IPS-NIHi7 (cell line): ENCODE measurements around the gene BAMBI.
A peak's percentile ranks its signal among the peaks of the same experiment; 100 is the strongest.
"Not testable (repeated sequence)": the region's sequence is repeated elsewhere in the genome, so short reads cannot be mapped to it uniquely, and the experiment has no call there.

ENCODE experiments used
- DNase-seq: peaks from one replicate; pipeline ENCODE4 v3.0.0; 2012; ENCODE audit warnings: mixed read lengths; ENCODE audit errors: extremely low spot score

Gene BAMBI, protein sequence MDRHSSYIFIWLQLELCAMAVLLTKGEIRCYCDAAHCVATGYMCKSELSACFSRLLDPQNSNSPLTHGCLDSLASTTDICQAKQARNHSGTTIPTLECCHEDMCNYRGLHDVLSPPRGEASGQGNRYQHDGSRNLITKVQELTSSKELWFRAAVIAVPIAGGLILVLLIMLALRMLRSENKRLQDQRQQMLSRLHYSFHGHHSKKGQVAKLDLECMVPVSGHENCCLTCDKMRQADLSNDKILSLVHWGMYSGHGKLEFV

DNA sequence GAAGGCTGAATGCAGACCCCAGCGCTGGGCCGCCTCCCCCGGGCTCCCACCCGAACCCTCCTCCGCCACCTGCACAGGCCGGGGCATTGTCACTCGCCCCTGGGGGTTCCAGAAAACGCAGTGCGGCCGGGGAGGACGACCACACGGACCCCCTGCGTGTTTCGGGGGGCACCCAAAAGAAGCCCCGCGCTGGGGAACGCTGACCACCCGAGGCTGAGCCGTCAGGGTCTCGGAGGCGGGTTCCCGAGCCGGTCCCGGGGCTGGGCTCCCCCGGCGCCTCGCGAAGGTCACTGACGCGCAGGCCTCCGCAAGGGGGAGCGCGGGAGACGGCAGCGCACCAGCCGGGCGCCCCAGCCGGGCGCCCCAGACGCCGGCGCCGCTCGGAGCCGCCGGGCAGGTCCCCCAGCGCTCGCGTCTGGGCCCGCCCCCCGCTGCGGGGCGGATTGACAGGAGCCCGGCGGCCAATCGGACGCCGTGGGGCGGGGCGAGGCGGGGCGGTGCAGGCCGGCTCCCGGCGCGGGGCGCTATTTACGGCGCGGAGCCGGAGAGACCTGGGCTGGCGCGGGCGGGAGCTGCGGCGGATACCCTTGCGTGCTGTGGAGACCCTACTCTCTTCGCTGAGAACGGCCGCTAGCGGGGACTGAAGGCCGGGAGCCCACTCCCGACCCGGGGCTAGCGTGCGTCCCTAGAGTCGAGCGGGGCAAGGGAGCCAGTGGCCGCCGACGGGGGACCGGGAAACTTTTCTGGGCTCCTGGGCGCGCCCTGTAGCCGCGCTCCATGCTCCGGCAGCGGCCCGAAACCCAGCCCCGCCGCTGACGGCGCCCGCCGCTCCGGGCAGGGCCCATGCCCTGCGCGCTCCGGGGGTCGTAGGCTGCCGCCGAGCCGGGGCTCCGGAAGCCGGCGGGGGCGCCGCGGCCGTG, at the start of gene BAMBI:
Gene BAMBI, plus strand, starts transcription at position 554 of the 920 bp plus-strand sequence. CDS start 377 bp downstream, outside the sequence.
- DNase-seq = peak; percentile 83

DNA sequence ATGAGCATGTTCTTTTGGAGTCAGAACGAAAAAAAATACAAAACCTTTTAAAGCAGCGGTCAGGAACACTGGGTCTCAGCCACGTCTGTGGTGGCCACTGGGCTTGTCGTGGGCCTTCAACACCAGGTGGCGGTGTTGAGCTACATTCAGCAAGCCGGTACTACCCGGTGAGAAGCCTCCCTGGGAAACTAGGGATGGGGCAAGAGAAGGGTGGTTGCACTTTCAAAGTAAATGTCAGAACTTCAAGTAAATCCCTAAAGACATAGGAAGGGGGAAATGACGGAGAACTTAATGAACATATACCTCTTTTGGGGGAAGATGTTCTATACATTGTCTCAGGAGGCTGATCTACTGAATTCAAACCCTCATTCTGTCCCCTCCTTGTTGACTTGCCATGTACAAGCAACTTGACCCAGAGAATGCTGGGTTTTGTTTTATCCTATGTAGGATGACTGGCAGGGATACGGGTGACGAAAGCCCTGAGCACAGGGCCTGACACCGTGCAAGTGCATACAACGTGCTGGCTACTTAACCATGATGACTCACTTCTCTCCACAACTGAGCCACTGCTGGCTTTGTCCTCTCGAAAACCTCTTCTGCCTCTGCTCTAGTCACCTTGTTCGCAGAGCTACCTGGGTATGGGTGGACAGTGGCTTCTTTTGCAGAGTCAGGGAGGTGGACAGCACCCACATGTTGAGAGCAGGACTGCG, 49.0 kb upstream of the BAMBI start:
- peak; percentile 90 for DNase-seq

DNA sequence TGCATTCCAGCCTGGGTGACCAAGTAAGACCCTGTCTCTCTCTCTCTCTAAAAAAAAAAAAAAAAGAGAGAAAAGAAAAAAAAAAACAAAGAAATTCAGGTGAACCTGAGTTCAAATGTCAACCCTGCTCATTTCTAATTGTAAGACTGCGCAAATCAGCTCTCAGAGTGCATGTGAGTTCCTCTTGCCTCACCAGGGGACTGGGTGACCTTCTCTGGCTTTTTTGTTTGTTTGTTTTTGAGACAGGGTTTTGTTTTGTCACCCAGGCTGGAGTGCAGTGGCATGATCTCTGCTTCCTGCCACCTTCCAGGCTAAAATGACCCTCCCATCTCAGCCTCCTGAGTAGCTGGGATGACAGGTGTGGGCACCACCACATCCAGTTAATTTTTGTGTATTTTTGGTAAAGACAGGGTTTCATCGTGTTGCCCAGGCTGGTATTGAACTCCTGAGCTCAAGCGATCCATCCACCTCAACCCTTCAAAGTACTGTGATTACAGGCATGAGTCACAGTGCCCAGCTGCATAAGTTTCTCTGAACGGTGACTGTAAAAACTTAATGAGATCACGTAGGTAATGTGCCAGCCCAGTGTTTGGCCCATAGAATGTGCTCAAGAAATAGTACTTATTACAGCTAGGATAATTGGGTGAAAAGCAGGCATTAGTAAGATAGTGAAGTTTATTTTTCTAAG, 45.3 kb upstream of the BAMBI start:
- DNase-seq = no peak

DNA sequence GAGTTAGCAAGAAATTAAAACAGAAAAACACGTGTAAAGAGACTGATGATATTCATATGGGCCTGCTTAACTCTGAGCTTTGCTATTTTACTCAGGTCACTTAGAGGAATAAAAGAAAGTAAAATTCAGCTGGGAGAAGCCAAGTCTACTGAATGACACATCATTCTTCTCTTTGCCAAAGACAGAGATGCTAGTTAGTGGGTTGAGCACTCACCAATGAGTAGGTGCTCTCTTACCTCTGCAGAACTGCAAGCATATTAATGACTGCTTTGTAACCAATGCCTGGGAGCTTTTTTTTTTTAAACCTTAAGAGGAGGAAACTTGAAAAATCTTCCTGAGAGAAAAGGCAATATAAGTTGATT, 44.8 kb upstream of the BAMBI start:
- DNase-seq = no peak

DNA sequence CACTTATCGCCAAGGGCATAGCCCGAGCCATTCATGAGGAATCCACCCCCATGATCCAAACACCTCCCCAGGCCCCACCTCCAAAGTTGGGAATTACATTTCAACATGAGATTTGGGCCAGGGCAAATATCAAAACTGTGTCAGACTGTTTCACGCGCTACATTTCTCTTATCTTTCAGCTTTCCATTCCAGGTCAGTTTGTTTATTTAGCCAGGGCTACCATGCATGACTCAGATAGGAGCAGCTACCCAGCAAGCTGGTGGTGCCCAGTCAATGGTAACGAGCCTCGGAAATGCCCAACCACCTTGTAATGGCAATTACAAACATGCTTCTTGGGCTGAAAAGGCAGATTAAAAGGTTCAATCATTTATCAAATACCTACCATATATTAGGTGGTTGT, 43.6 kb upstream of the BAMBI start:
- no peak for DNase-seq

DNA sequence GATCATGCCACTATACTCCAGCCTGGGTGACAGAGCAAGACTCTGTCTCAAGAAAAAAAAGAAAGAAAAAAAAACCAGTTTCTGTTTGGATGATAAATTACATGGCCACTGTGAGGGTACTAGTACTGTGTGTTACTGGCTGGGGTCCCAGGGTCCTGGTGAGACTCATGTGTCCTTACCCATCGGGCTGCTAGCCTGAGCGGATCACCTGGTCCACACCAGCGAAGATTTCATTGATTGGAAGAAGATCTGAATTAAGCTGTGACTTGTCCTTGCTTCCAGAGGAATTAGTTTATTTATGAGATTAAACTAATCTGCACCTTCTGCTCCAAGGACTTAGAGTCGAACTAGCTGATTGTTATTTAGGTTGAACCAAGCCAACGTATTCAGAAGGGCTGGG, 40.0 kb upstream of the BAMBI start:
- no peak for DNase-seq

DNA sequence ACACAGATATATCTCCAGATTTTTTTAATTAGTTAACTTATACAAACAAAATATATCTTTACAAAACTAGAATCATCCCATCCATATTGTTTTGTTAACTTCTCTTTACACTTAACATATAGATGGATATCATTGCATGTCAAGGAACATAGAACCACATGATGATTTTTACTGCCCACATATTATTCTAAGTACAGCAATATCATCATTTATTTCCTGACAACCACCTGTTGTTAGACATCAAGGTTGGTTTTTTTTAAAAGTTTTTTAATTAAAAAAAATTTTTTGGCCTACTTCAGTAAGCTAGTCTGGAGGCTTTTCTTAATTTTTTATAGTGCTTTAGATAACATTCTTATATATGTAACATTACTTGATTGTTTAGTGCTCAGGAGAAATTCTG, 38.9 kb upstream of the BAMBI start:
- DNase-seq = no peak

DNA sequence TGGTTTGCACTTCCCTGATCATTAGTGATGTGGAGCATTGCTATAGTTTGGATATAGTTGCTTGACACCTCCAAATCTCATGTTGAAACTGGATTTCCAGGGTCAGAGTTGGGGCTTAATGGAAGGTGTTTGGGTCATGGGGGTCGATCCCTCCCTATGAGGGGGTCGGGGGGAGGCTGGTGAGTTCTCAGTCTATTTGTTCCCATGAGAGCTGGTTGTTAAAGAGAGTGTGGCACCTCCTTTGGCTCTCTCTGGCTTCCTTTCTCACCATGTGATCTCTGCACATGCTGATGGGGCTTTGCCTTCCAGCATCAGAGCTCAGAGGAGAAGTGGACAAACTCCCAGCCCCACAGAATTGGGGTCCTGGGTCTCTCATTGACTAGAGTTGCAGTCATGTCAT, 36.8 kb upstream of the BAMBI start:
- DNase-seq = no peak

DNA sequence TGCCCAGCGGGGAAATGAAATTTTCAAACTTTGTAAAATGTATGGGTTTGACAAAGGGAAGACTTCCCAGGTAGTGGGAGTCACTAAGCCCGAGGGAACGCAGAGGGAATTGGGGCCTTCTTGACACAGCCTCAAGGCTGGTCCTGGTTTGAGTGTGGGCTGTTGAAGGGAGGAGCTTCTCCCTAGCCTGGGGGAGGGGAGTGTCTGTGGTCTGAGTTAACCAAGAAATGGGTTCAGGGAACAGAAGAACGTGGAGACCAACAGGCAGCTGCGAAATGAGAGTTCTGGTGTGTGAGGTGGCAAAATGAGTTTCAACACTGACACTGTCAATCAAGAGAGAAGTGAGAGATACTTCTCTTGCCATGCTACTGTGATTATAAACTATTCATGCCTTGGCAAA, 32.7 kb upstream of the BAMBI start:
- no peak for DNase-seq

DNA sequence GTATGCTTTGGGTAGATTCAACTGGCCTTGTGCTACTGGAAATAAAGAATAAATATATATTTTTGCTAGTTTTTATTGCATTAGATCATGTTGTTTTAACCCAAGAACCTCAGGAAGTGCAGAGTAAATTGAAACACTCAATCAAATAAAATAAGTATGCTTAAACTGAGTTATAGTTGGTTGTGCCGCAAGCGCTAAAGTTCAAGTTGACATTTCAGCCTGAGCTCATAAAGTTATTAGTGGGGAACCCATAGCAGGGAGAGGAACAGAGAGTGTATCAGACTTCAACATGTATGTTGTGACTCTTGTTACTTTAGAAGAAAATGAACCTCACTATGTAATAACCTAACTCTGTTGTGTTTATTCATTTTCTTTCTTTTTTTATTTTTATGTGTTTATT, 25.2 kb upstream of the BAMBI start:
- no peak for DNase-seq

DNA sequence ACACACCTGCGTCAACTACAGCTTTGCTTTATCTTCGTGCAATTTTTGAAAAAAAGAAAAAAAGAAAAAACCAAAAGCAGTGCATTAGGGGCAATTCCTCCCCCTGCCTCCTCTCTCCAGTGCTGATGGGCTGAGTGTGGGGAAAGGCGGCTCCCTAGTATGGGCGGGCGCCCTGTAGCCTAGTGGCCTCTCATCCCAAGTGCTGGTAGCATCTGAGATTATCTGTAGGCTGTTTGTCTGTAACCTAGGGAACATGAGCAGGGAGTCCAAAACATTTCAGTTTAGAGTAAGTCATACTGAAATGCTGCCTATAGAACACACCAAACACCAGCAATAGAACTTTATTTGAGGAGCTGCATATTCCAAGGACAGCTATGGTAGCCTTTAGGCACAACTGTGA, 24.6 kb upstream of the BAMBI start:
- DNase-seq = no peak

DNA sequence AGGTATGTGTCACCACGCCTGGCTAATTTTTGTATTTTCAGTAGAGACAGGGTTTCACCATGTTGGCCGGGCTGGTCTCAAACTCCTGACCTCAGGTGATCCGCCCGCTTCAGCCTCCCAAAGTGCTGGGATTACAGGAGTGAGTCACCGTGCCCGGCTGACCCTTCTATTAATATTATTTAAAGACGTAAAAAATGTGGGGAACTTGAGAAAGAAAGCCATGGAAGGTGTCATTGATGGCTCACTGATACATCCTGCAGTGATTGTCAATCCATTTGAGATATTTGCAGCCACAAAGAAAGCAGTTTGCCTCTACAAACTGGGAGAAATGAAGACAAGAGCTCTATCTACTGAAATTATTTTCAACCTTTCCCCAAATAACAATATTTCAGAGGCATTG, 18.5 kb upstream of the BAMBI start:
- DNase-seq = not testable (repeated sequence)

DNA sequence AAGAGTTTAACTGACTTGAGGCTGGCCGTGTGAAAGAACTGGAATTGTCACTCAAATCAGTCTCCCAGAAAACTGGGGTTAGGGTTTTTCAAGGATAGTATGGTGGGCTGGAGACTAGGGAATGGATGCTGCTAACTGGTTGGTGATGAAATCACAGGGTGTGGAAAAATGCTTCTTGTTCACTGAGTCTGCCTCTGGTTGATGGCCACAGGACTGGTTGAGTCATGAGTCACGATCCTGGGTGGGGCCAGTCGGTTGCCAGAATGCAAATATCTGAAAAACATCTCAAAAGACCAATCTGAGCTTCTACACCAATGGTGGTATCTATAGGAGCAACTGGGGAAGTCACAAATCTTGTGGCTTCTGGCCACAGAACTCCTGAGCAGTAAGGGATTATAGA, 16.3 kb upstream of the BAMBI start:
- DNase-seq = no peak

DNA sequence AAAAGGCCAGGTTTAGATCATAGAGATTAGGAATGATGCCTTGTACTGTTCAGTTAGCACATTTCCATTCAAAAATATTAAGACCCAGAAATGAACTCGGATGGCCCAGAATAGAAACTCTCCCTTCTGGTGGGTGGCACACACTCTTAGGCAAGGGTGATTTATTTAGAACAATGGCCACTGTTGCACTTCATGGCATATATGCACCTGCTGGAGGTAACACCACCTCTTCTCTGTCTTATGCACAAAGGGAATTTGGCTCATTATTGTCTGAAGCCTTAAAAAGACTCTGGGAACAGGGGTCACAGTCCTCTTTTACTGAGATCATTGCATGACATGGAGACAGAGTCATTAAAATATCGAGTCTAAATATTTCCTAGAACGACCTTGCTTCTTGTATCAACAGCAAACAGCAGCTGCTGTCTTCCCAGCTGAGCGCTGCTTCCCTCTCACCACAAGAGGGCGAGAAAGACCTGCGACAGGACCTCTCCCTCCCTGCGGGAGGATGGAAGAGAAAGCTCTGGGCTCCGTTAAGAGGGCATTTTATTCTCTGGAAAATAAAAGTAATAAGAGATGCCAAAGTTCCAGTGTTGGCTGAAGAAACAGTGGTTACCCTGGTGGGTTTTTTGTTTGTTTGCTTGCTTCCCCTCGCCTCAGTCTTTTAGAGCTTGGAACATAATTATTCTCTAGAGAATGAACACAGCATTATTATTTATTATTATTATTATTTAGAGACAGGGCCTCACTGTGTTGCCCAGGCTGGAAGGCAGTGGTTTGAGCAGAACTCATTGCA, 13.5 kb upstream of the BAMBI start:
- DNase-seq = peak; percentile 82

DNA sequence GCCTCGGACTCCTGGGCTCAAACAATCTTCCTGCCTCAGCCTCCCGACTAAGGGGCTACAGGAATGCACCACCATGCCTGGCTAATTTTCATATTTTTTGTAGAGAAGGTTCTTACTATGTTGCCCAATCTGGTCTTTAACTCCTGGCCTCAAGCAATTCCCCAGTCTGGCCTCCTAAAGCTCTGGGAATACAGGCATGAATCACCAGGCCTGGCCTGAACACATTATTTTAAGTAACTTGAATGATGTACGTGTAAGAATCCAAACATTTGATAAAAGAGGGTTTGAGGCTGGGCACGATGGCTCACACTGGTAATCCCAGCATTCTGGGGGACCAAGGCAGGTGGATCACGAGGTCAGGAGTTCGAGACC, 13.0 kb upstream of the BAMBI start:
- DNase-seq = no peak

DNA sequence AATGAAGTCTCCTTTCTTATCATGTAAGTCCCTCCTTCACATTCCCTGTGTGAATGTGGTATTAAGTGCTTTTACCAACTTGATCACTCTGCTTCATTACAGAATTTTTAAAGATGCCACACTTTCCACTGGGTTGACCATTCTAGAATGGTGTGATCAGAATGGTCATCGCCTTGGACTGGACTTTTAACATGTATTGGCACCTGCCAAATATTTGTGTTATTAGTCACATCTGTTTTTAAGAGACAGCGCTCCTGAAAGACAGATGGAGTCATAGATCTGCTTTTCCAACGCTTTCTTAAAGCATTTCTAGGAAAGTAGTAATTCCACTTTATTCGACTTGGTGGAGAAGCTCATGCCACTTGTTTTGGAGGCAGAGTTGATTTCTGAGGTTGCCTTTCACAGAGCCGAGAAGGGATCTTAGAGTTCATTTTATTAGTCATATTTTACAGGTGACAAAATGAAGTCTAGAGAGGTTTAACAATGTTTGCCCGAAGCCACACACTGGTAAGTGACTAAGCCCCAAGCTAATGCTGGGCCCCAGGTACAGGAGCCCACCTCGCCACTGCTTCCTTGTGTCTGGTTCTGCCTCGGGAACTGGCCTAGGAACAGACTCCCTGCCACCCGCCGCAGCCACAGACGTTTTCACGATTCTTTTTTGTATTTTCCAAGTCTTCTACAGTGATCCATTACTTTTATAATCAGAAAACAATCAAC, 10.4 kb upstream of the BAMBI start:
- DNase-seq = no peak

DNA sequence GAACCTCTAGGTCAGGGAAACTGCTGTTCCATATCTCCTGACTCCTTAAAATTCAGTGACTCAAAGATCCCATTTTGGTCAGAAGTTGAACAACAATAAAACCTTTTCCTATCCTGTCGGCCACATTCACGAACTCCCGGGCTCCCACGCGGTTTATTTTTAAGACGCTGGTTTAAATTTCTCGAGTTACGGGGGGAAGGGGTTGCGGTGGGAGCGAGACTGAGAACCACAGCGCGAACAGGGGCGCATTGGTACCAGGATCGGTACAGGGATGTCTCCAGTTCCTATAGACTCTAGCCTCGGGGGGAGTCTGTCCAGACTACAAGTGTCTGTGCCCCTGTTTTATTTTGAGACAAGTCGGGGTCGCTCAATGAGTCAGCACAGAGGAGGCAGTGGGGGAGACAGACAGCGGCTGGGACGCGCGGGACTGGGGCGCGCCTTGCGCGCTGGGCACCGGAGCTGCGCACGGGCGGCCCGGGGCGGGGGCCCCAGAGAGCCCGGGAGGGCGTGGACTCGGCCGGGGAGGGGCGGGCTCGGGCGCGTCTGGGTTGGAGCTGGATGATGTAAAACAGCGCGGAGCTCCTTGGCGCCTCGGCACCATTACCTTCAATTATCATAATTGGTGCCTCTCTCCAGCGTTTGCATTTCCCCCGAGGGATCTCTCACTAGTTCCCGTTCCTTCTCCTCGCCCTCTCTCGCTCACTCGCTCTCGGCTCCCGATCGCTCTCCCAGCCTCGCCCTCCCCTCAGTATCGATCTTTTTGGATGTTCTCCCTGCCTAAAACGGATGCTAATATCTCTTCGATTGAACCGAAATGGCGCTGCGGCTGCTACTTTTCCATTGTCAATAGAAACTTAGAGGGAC, 8.7 kb upstream of the BAMBI start:
- DNase-seq = peak; percentile 73

DNA sequence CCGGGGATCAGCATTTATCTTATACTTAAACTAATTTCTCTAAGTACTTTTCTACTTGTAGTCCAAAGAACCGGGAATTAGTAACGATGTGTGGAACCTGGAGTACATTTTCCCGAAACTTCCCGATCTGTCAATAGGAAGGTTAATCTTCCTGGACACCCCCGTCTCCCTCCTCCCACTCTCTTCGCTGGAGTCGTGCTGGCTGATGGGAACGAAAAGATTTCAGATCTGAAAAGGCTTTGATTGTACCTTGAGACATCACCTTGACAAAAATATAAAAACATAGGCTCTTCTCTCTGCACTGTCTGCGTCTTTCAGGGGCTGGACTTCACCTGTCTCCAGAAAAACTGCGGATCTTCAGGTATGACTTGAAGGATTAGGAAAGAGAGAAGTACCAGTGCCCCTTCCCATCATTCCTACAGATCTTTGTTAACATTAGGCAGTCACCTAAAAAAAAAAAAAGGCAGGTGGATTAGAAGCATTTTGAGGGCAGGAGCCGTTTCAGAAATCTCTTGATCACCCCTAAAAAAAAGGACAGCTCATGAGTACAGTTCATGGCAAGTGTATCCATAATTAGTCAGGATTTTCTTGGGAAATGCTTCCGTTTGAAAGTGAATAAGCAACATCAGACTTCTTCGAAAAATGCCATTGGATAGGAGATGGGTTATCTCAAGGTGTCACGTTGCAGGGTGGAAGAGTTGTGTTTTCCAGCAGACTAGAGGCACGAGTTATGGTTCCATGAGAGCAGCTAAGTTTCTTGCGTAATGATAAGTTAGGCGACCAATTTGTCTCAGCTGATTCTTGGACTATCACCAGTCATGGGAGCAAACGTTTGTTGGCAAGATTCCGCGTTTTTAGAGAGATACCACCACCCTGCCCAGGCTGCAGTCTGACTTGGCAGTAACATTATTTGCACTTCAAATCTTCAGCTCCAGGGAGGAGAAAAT, 7.8 kb upstream of the BAMBI start:
- DNase-seq = no peak
